Measurements from ENCODE around the gene RASAL1.
A peak's percentile ranks its signal among the peaks of the same experiment; 100 is the strongest.

RASAL1 gene

GRCh38 chr12:113163030-113163360 is 27.4 kb upstream of the RASAL1 start:
- CTCF ChIA-PET: no interaction called here
- TF ChIP-seq PKNOX1 (IDR thresholded peaks at IDR 0.05): no peak
- TF ChIP-seq CTBP1 (IDR thresholded peaks at IDR 0.05; ENCODE audit: borderline replicate concordance): no peak
- no peak for TF ChIP-seq SP1 (IDR thresholded peaks at IDR 0.05)
- TF ChIP-seq FOXA1 (IDR thresholded peaks at IDR 0.05): no peak
- TF ChIP-seq SUZ12 (IDR thresholded peaks at IDR 0.05): no peak
- no peak for TF ChIP-seq NFRKB (IDR thresholded peaks at IDR 0.05)
- no peak for TF ChIP-seq ARNT (IDR thresholded peaks at IDR 0.05)
- no peak for TF ChIP-seq L3MBTL2 (conservative IDR thresholded peaks at IDR 0.05)
- TF ChIP-seq FOXM1 (IDR thresholded peaks at IDR 0.05; ENCODE audit: borderline replicate concordance): no peak
- TF ChIP-seq ZNF384 (IDR thresholded peaks at IDR 0.05): no peak
- no peak for TF ChIP-seq TARDBP (IDR thresholded peaks at IDR 0.05)
- no peak for TF ChIP-seq FOXK2 (IDR thresholded peaks at IDR 0.05)
- TF ChIP-seq HDGF (IDR thresholded peaks at IDR 0.05; ENCODE audit: borderline replicate concordance): no peak
- no peak for TF ChIP-seq LEF1 (IDR thresholded peaks at IDR 0.05; ENCODE audit: borderline replicate concordance)
- TF ChIP-seq BHLHE40 (IDR thresholded peaks at IDR 0.05; ENCODE audit: borderline replicate concordance): no peak
- no peak for TF ChIP-seq ELF4 (IDR thresholded peaks at IDR 0.05)
- DNase-seq (ENCODE audit: extremely low spot score): no peak
- POLR2A ChIA-PET: interaction anchor here (1.1 kb wide), 1 partner anchor 22 kb away, joined by 3 read pairs; the partner anchor contains the start of genes DDX54 and RITA1

GRCh38 chr12:113162102-113163029 is 26.8 kb upstream of the RASAL1 start:
- no peak for DNase-seq (ENCODE audit: extremely low spot score)
- ChIA-PET POLR2A (interaction anchor here (1.1 kb wide), 2 partner anchors 22 to 23 kb away, joined by 3 to 5 read pairs; partner anchors contain the start of genes DDX54 and RITA1), CTCF (no interaction called here)
- no peak for TF ChIP-seq BHLHE40 (IDR thresholded peaks at IDR 0.05; ENCODE audit: borderline replicate concordance)
- no peak for TF ChIP-seq CTBP1 (IDR thresholded peaks at IDR 0.05; ENCODE audit: borderline replicate concordance)

GRCh38 chr12:113161415-113162016 is 26.0 kb upstream of the RASAL1 start:
- CTCF ChIA-PET: no interaction called here
- POLR2A ChIA-PET: interaction anchor here (1.1 kb wide), 1 partner anchor 23 kb away, joined by 5 read pairs; the partner anchor contains the start of gene DDX54

GRCh38 chr12:113159937-113160336 is 24.4 kb upstream of the RASAL1 start:
- no peak for TF ChIP-seq BHLHE40 (IDR thresholded peaks at IDR 0.05; ENCODE audit: borderline replicate concordance)
- TF ChIP-seq HDGF (IDR thresholded peaks at IDR 0.05; ENCODE audit: borderline replicate concordance): no peak
- no peak for TF ChIP-seq FOXK2 (IDR thresholded peaks at IDR 0.05)
- no peak for TF ChIP-seq ELF4 (IDR thresholded peaks at IDR 0.05)
- TF ChIP-seq L3MBTL2 (conservative IDR thresholded peaks at IDR 0.05): no peak
- TF ChIP-seq ZNF384 (IDR thresholded peaks at IDR 0.05): no peak
- no peak for TF ChIP-seq SUZ12 (IDR thresholded peaks at IDR 0.05)
- TF ChIP-seq PKNOX1 (IDR thresholded peaks at IDR 0.05): no peak
- TF ChIP-seq LEF1 (IDR thresholded peaks at IDR 0.05; ENCODE audit: borderline replicate concordance): no peak
- TF ChIP-seq TARDBP (IDR thresholded peaks at IDR 0.05): no peak
- no peak for TF ChIP-seq FOXA1 (IDR thresholded peaks at IDR 0.05)
- no peak for TF ChIP-seq SP1 (IDR thresholded peaks at IDR 0.05)
- no peak for TF ChIP-seq NFRKB (IDR thresholded peaks at IDR 0.05)
- TF ChIP-seq CTBP1 (IDR thresholded peaks at IDR 0.05; ENCODE audit: borderline replicate concordance): no peak
- no peak for TF ChIP-seq FOXM1 (IDR thresholded peaks at IDR 0.05; ENCODE audit: borderline replicate concordance)
- no peak for TF ChIP-seq ARNT (IDR thresholded peaks at IDR 0.05)
- ChIA-PET POLR2A (no interaction called here), CTCF (no interaction called here)
- no peak for DNase-seq (ENCODE audit: extremely low spot score)

More at GRCh38 chr12:113161415-113162016, 26.0 kb upstream of the RASAL1 start:
- DNase-seq (ENCODE audit: extremely low spot score): peak; percentile 76
- TF ChIP-seq BHLHE40 (IDR thresholded peaks at IDR 0.05; ENCODE audit: borderline replicate concordance) (no peak), L3MBTL2 (conservative IDR thresholded peaks at IDR 0.05) (no peak), LEF1 (IDR thresholded peaks at IDR 0.05; ENCODE audit: borderline replicate concordance) (no peak), FOXA1 (IDR thresholded peaks at IDR 0.05) (no peak), NFRKB (IDR thresholded peaks at IDR 0.05) (no peak), SP1 (IDR thresholded peaks at IDR 0.05) (no peak), CTBP1 (IDR thresholded peaks at IDR 0.05; ENCODE audit: borderline replicate concordance) (no peak), PKNOX1 (IDR thresholded peaks at IDR 0.05) (no peak)

GRCh38 chr12:113158439-113159203 is 23.1 kb upstream of the RASAL1 start:
- DNase-seq (ENCODE audit: extremely low spot score): no peak
- TF ChIP-seq TARDBP (IDR thresholded peaks at IDR 0.05): no peak
- TF ChIP-seq ARNT (IDR thresholded peaks at IDR 0.05): no peak
- TF ChIP-seq FOXA1 (IDR thresholded peaks at IDR 0.05): no peak
- TF ChIP-seq SUZ12 (IDR thresholded peaks at IDR 0.05): no peak
- TF ChIP-seq ZNF384 (IDR thresholded peaks at IDR 0.05): no peak
- no peak for TF ChIP-seq FOXM1 (IDR thresholded peaks at IDR 0.05; ENCODE audit: borderline replicate concordance)
- no peak for TF ChIP-seq LEF1 (IDR thresholded peaks at IDR 0.05; ENCODE audit: borderline replicate concordance)
- no peak for TF ChIP-seq NFRKB (IDR thresholded peaks at IDR 0.05)
- TF ChIP-seq ELF4 (IDR thresholded peaks at IDR 0.05): no peak
- TF ChIP-seq HDGF (IDR thresholded peaks at IDR 0.05; ENCODE audit: borderline replicate concordance): no peak
- POLR2A ChIA-PET: no interaction called here
- CTCF ChIA-PET: no interaction called here

Measured in HEK293T (cell line).